ENCODE data around the gene PBX1. TPM values are rescaled to one million over a fixed set of nuclear protein-coding genes. Genes with fewer than 3 reads are reported as not detected.

The PBX1 gene
- total and polyA plus RNA-seq, 2 of the 4 experiments (the other 2 are of a cell fraction), result 13.9 to 17.9 TPM

GRCh38 chr1:164757625-164758024, 198.6 kb downstream of the PBX1 start:
- CTCF ChIA-PET, result no interaction called here

More at GRCh38 chr1:164757625-164758024, 198.6 kb downstream of the PBX1 start:
- DNase-seq (no peak), ATAC-seq (ENCODE audit: low read depth) (no peak)
- peaks cover 6% of the 10 kb centered on the region; the same call in 1 of the 2 replicates for H3K9me1 ChIP-seq (ENCODE audit: insufficient read depth, low read length)
- no peak overlapping the region; the same call in 2 of the 3 replicates for H2BK15ac ChIP-seq (ENCODE audit: low read depth, low read length)
- no peak overlapping the region for H3K4me3 ChIP-seq (ENCODE audit: insufficient read depth, low read depth, low read length)
- H4K8ac ChIP-seq (ENCODE audit: low read depth in 2 of 2, low read length in 2 of 2), result no peak overlapping the region
- H3K23ac ChIP-seq (ENCODE audit: low read depth, low read length), result no peak overlapping the region
- H2AK9ac ChIP-seq (replicated peaks; ENCODE audit: low read depth, low read length, poor library complexity), result no peak overlapping the region
- H3K56ac ChIP-seq (ENCODE audit: extremely low read depth, insufficient read depth, low read length), result no peak overlapping the region
- H4K5ac ChIP-seq (ENCODE audit: low read depth, low read length), result no peak overlapping the region
- dilution Hi-C loops (cut with HindIII; ENCODE audit: low sequenced_read_pairs, unreplicated experiment) (no loop called here), intact Hi-C loops (cut with micrococcal nuclease) (no loop called here), in situ Hi-C loops (cut with MboI; ENCODE audit: low sequenced_read_pairs) (no loop called here)
- H2BK5ac ChIP-seq (ENCODE audit: low read depth, low read length, poor library complexity, severe bottlenecking), result no peak overlapping the region
- no CpG with 5 or more reads among the region's 1 CpG for WGBS, 2 experiments (ENCODE audit: extremely low coverage in 2 of 2, insufficient read length in 1 of 2)
- H4K91ac ChIP-seq (ENCODE audit: insufficient read depth, low read depth, low read length), result no peak overlapping the region
- H3K4me1 ChIP-seq (ENCODE audit: control insufficient read depth, insufficient read depth, low read length), result peaks cover 22% of the 10 kb centered on the region
- no peak overlapping the region for H3K4ac ChIP-seq (ENCODE audit: low read depth, low read length)
- no peak overlapping the region for H2BK120ac ChIP-seq (ENCODE audit: low read depth, low read length)
- H3K4me2 ChIP-seq (ENCODE audit: low read depth, low read length), result no peak overlapping the region
- H3K14ac ChIP-seq (replicated peaks; ENCODE audit: low read depth, low read length), result no peak overlapping the region
- no peaks in the 10 kb centered on the region for H3K36me3 ChIP-seq (ENCODE audit: control insufficient read depth, insufficient read depth, low read length)
- no peak overlapping the region for H3K9ac ChIP-seq (ENCODE audit: low read depth, low read length)
- H2AK5ac ChIP-seq (ENCODE audit: low read depth, low read length), result no peak overlapping the region
- no peaks in the 10 kb centered on the region for H3K27me3 ChIP-seq (ENCODE audit: control insufficient read depth, insufficient read depth, low read length)
- H3K79me1 ChIP-seq (ENCODE audit: low read depth in 1 of 2, low read length in 2 of 2), result peaks cover 12 to 14% of the 10 kb centered on the region in 2 experiments
- no peak overlapping the region for H3K27ac ChIP-seq (ENCODE audit: insufficient read depth, low read length)
- no peak overlapping the region for H3K18ac ChIP-seq (ENCODE audit: low read depth, low read length)
- TF ChIP-seq SMC3 (IDR thresholded peaks at IDR 0.05; ENCODE audit: low read depth, low read length) (no peak), CHD1 (IDR thresholded peaks at IDR 0.05; ENCODE audit: low read depth, low read length) (no peak), POLR2A (IDR thresholded peaks at IDR 0.05; ENCODE audit: low read depth, low read length) (no peak), RAD21 (IDR thresholded peaks at IDR 0.05; ENCODE audit: low read length) (no peak), CEBPB (IDR thresholded peaks at IDR 0.05; ENCODE audit: low read depth, low read length) (no peak), RFX5 (IDR thresholded peaks at IDR 0.05; ENCODE audit: low read depth, low read length) (no peak), USF2 (IDR thresholded peaks at IDR 0.05; ENCODE audit: low read depth, low read length) (no peak), MAZ (IDR thresholded peaks at IDR 0.05; ENCODE audit: borderline replicate concordance, low read depth, low read length) (no peak), ELK1 (IDR thresholded peaks at IDR 0.05; ENCODE audit: borderline replicate concordance, low read depth, low read length) (no peak), NFE2L2 (IDR thresholded peaks at IDR 0.05; ENCODE audit: low read depth, low read length) (no peak), BHLHE40 (IDR thresholded peaks at IDR 0.05; ENCODE audit: low read depth, low read length) (no peak), FOS (IDR thresholded peaks at IDR 0.05; ENCODE audit: low read depth, low read length) (no peak), MXI1 (IDR thresholded peaks at IDR 0.05; ENCODE audit: borderline replicate concordance, low read depth, low read length) (no peak), RCOR1 (IDR thresholded peaks at IDR 0.05; ENCODE audit: insufficient replicate concordance, low read length) (no peak)
- TF ChIP-seq, protein P1, sequence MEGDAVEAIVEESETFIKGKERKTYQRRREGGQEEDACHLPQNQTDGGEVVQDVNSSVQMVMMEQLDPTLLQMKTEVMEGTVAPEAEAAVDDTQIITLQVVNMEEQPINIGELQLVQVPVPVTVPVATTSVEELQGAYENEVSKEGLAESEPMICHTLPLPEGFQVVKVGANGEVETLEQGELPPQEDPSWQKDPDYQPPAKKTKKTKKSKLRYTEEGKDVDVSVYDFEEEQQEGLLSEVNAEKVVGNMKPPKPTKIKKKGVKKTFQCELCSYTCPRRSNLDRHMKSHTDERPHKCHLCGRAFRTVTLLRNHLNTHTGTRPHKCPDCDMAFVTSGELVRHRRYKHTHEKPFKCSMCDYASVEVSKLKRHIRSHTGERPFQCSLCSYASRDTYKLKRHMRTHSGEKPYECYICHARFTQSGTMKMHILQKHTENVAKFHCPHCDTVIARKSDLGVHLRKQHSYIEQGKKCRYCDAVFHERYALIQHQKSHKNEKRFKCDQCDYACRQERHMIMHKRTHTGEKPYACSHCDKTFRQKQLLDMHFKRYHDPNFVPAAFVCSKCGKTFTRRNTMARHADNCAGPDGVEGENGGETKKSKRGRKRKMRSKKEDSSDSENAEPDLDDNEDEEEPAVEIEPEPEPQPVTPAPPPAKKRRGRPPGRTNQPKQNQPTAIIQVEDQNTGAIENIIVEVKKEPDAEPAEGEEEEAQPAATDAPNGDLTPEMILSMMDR (conservative IDR thresholded peaks at IDR 0.05; ENCODE audit: low read depth, low read length), result no peak
- BruUV-seq (replicated peaks), result no TSS peak
- no peak overlapping the region for H2AFZ ChIP-seq (replicated peaks; ENCODE audit: low read length, poor library complexity)
- POLR2A ChIA-PET (ENCODE audit: unreplicated experiment), result no interaction called here
- no peak overlapping the region for H2BK20ac ChIP-seq (ENCODE audit: low read depth, low read length)
- no peaks in the 10 kb centered on the region for H4K20me1 ChIP-seq (ENCODE audit: insufficient read depth, low read length)
- no peaks in the 10 kb centered on the region for H3K9me3 ChIP-seq (ENCODE audit: control insufficient read depth, insufficient read depth, low read length)
